ENCODE results near the gene DEAF1. TPM values are rescaled to one million over a fixed set of nuclear protein-coding genes. Genes with fewer than 3 reads are reported as not detected.
A peak's percentile ranks its signal among the peaks of the same experiment; 100 is the strongest.
"Not testable (repeated sequence)": the region's sequence is repeated elsewhere in the genome, so short reads cannot be mapped to it uniquely, and the experiment has no call there.

Gene DEAF1, protein sequence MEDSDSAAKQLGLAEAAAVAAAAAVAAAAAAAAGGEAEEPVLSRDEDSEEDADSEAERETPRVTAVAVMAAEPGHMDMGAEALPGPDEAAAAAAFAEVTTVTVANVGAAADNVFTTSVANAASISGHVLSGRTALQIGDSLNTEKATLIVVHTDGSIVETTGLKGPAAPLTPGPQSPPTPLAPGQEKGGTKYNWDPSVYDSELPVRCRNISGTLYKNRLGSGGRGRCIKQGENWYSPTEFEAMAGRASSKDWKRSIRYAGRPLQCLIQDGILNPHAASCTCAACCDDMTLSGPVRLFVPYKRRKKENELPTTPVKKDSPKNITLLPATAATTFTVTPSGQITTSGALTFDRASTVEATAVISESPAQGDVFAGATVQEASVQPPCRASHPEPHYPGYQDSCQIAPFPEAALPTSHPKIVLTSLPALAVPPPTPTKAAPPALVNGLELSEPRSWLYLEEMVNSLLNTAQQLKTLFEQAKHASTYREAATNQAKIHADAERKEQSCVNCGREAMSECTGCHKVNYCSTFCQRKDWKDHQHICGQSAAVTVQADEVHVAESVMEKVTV
- total RNA-seq = 10 to 100 TPM; 41.5 to 50.5 TPM

- Mint-ChIP-seq H3K36me3 (peaks cover 8% of the 10 kb centered on the region), H3K4me3 (peak within 1 kb of the TSS; percentile 85), H3K27ac (peak within 1 kb of the TSS; percentile 93), H3K9me3 (no peaks in the 10 kb centered on the region), H3K27me3 (no peaks in the 10 kb centered on the region), H3K4me1 (ENCODE audit: low read depth) (peaks cover 53% of the 10 kb centered on the region)
- ChIA-PET POLR2A (interaction anchor here (1.4 to 1.8 kb wide), 2 partner anchors 27 to 31 kb away, joined by 4 to 13 read pairs; no protein-coding TSS in a partner anchor), CTCF (interaction anchor here (1.2 to 4.0 kb wide), 7 partner anchors 9 to 139 kb away, joined by 4 to 44 read pairs (median 5); no protein-coding TSS in a partner anchor)
- intact Hi-C loops (cut with micrococcal nuclease) = loop anchor here (1.0 to 5.0 kb wide), 4 partner anchors 53 to 157 kb away; partner anchors contain the start of genes HRAS, LRRC56 and TALDO1
- peak; percentile 99 for DNase-seq
Observed at GRCh38 chr11:694563-695287, at the start of gene DEAF1. Gene DEAF1, minus strand, starts transcription at chr11:695222. Its CDS starts 175 bp downstream, at chr11:695047.

DNA sequence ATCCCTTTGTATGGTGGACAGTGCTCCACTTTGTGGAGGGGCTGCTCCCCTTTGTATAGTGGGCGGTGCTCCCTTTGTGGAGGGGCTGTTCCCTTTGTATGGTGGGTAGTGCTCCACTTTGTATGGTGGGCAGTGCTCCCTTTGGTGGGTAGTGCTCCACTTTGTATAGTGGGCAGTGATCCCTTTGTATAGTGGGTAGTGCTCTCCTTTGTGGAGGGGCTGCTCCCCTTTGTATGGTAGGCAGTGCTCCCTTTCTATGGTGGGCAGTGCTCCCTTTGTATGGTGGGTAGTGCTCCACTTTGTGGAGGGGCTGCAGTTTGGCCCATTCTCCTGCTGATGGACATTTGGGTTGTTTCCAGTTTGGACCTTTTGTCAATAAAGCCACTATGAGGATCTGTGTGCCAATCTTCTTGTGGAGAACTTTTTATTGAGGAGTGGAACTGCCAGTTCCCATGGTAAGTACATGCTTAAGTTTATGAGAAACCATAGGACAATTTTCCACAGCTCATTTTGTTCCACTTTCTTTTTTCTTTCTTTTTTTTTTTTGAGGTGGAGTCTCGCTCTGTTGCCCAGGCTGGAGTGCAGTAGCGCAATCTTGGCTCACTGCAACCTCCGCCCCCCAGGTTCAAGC lies 47.7 kb upstream of the DEAF1 start:
- H3K9me3 Mint-ChIP-seq = no peaks in the 10 kb centered on the region
- DNase-seq = no peak
- ChIA-PET CTCF (no interaction called here), POLR2A (no interaction called here)
- no peak overlapping the region for H3K4me3 Mint-ChIP-seq
- no peaks in the 10 kb centered on the region for H3K27me3 Mint-ChIP-seq
- H3K4me1 Mint-ChIP-seq (ENCODE audit: low read depth) = peaks cover 8% of the 10 kb centered on the region
- intact Hi-C loops (cut with micrococcal nuclease) = no loop called here
- H3K36me3 Mint-ChIP-seq = no peaks in the 10 kb centered on the region
- no peak overlapping the region for H3K27ac Mint-ChIP-seq

DNA sequence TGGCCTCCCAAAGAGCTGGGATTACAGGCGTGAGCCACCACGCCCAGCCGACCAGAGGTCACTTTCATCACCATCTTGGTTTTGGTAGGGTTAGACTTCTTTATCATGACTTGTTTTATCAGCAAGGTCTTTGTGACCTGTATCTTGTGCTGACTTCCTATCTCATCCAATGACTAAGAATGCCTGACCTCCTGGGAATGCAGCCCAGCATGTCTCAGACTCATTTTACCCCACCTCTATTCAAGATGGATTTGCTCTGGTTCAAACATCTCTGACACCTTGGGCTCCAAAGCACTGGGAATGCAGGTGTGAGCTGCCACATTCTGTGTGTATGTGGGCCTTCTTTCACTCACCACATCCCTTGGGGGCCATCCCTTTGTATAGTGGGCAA lies 47.1 kb upstream of the DEAF1 start:
- intact Hi-C loops (cut with micrococcal nuclease) = no loop called here
- no peak for DNase-seq
- CTCF ChIA-PET = no interaction called here
- Mint-ChIP-seq H3K4me1 (ENCODE audit: low read depth) (peaks cover 13% of the 10 kb centered on the region), H3K4me3 (no peak overlapping the region), H3K36me3 (no peaks in the 10 kb centered on the region), H3K9me3 (no peaks in the 10 kb centered on the region), H3K27me3 (no peaks in the 10 kb centered on the region), H3K27ac (no peak overlapping the region)
- POLR2A ChIA-PET = no interaction called here

DNA sequence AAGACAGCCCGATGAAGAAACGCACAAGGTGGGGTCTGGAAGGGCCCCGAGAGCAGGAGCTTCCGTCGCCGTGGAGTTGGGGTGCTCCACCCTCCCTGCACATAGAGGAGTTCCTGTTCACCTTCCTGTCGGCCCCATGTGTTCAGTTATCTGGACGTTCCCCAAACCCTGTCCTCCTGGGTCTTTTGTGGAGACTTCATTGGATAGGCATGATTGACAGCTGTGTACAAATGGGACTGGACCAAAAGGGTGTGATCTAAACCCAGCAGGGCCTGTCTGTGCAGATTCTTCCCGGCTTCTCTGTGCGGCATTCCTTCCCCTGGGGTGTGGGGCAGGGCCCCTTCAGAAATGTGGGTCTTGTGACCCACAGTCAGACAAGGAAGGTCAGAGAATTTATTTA lies 42.9 kb upstream of the DEAF1 start:
- intact Hi-C loops (cut with micrococcal nuclease); DNase-seq; POLR2A ChIA-PET; H3K4me3 Mint-ChIP-seq; CTCF ChIA-PET; H3K27me3 Mint-ChIP-seq; H3K36me3 Mint-ChIP-seq; H3K27ac Mint-ChIP-seq; H3K9me3 Mint-ChIP-seq: not testable (repeated sequence)
- peaks cover 16% of the 10 kb centered on the region for H3K4me1 Mint-ChIP-seq (ENCODE audit: low read depth)

GRCh38 chr11:737366-737765 lies 42.3 kb upstream of the DEAF1 start:
- Mint-ChIP-seq H3K9me3 (peaks cover 2% of the 10 kb centered on the region), H3K27me3 (no peaks in the 10 kb centered on the region), H3K36me3 (no peaks in the 10 kb centered on the region), H3K27ac (no peak overlapping the region), H3K4me1 (ENCODE audit: low read depth) (peaks cover 16% of the 10 kb centered on the region), H3K4me3 (peak overlapping the region; percentile 21)
- intact Hi-C loops (cut with micrococcal nuclease) = no loop called here
- no peak for DNase-seq
- POLR2A ChIA-PET = no interaction called here
- CTCF ChIA-PET = no interaction called here

GRCh38 chr11:734541-734940 lies 39.5 kb upstream of the DEAF1 start:
- DNase-seq; H3K27me3 Mint-ChIP-seq; CTCF ChIA-PET; POLR2A ChIA-PET; intact Hi-C loops (cut with micrococcal nuclease); H3K27ac Mint-ChIP-seq; H3K4me3 Mint-ChIP-seq; H3K36me3 Mint-ChIP-seq; H3K9me3 Mint-ChIP-seq: not testable (repeated sequence)
- H3K4me1 Mint-ChIP-seq (ENCODE audit: low read depth) = peaks cover 16% of the 10 kb centered on the region

DNA sequence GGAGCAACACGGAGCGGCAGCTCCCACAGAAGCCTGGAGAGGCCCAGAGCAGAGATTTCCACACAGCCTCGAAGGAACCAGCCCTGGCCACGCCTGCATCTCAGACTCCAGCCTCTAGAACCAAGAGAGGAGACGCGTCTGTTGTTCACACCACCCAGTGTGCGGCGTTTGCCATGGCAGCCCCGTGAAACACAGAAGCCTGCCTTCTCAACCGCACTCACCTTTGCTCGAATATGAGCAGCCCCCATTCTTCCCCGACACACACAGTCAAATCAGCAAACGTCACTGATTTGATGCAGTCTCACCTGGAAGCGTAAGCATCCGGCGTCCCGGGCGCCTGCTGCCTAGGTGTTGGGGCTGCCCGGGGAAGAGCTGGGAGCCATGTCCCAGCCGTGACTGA lies 38.0 kb upstream of the DEAF1 start:
- no peaks in the 10 kb centered on the region for H3K36me3 Mint-ChIP-seq
- intact Hi-C loops (cut with micrococcal nuclease) = no loop called here
- H3K27ac Mint-ChIP-seq = no peak overlapping the region
- H3K4me3 Mint-ChIP-seq = no peak overlapping the region
- POLR2A ChIA-PET = no interaction called here
- peaks cover 15% of the 10 kb centered on the region for H3K4me1 Mint-ChIP-seq (ENCODE audit: low read depth)
- H3K9me3 Mint-ChIP-seq = peaks cover 2% of the 10 kb centered on the region
- DNase-seq = no peak
- CTCF ChIA-PET = interaction anchor here (1.1 kb wide), 1 partner anchor 37 kb away, joined by 7 read pairs; no protein-coding TSS in a partner anchor
- no peaks in the 10 kb centered on the region for H3K27me3 Mint-ChIP-seq

DNA sequence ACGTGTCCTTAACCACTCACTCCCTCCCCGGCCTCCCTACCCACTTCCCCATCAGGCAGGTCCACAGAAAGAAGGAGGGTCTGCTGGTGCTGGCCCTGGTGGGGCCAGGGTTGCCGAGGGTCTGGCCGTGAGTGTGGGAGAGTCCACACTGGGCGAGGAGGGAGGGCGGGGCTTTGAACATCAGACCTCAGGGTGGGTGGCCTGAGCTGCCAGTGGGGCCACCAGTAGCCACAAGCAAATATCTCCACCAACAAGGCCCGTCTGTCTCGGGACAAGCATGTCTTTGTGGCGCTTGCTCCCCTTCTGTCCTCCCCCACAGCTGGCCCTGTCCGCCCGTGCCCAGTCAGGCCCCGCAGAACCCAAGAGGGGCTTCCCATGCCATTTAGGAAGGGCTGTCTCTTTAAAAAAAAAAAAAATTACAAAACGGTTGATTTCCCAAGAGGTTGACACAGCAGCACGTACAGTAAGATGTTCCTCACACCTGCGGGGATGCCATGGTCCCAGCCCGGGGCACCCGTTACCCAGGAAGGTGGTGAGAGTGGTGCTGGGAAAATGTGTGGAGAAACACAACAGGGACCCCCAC lies 34.6 kb upstream of the DEAF1 start:
- CTCF ChIA-PET = interaction anchor here (1.2 kb wide), 1 partner anchor 39 kb away, joined by 3 read pairs; no protein-coding TSS in a partner anchor
- Mint-ChIP-seq H3K27ac (no peak overlapping the region), H3K27me3 (no peaks in the 10 kb centered on the region), H3K9me3 (no peaks in the 10 kb centered on the region), H3K36me3 (no peaks in the 10 kb centered on the region), H3K4me3 (no peak overlapping the region), H3K4me1 (ENCODE audit: low read depth) (peaks cover 13% of the 10 kb centered on the region)
- POLR2A ChIA-PET = no interaction called here
- DNase-seq = no peak
- intact Hi-C loops (cut with micrococcal nuclease) = no loop called here

- intact Hi-C loops (cut with micrococcal nuclease) = no loop called here
- CTCF ChIA-PET = interaction anchor here (0.8 to 10.1 kb wide), 4 partner anchors 10 to 174 kb away, joined by 3 to 129 read pairs (median 4); no protein-coding TSS in a partner anchor
- Mint-ChIP-seq H3K4me1 (ENCODE audit: low read depth) (peaks cover 15% of the 10 kb centered on the region), H3K9me3 (no peaks in the 10 kb centered on the region), H3K36me3 (no peaks in the 10 kb centered on the region), H3K27me3 (no peaks in the 10 kb centered on the region), H3K4me3 (no peak overlapping the region), H3K27ac (no peak overlapping the region)
- DNase-seq = no peak
- POLR2A ChIA-PET = no interaction called here
Observed at GRCh38 chr11:728901-729491, 34.0 kb upstream of the DEAF1 start.

DNA sequence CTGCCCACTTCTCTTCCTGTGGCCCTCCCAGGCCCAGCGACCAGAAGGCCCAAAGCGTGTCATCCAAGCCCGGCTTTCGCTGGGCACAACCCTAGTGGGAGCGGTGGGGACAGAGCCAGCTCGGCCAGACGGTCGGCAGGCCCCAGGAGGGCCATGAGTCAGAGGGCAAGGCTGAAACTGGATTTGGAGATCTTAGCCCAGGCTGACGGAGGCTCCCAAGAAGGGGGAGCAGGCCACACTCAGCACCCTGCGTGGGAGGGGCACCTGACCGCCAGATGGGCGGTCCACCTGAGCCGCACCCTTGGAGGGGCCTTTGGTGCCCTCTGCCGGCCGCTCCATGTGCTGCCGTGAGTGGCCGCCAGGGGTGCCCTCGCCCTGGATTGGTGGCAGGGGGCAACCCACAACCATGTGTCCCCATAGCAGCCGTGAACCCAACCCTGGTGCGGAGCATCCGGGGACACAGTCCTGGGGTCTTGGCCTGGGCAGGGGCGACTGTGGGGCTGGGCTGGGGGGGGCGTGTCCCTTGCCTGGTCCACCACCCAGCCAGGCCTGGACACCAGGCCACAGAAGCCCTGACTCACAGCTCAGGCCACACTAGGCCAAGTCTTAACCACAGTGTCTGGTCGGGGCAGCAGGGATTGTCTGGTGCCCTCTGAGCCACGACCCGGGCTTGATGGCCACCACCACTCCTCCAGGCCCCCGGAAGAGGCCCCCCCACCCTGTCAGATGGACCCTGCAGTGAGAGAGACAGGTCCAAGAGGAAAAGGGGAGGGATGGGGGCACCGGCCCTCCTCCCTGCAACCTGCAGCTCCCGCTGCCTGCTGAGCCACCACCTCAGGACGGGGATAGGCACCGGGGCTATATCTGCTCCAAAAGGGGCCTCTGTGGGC lies 33.1 kb upstream of the DEAF1 start:
- H3K27ac Mint-ChIP-seq = no peak overlapping the region
- H3K36me3 Mint-ChIP-seq = no peaks in the 10 kb centered on the region

More for the DNA sequence above, 33.1 kb upstream of the DEAF1 start:
- ChIA-PET CTCF (interaction anchor here (0.6 to 10.1 kb wide), 8 partner anchors 9 to 179 kb away, joined by 3 to 129 read pairs (median 4); partner anchors contain the start of genes DEAF1 and TMEM80), POLR2A (no interaction called here)
- DNase-seq = peak; percentile 88
- no peak overlapping the region for H3K4me3 Mint-ChIP-seq
- H3K9me3 Mint-ChIP-seq = no peaks in the 10 kb centered on the region
- intact Hi-C loops (cut with micrococcal nuclease) = loop anchor here (2.0 kb wide), 1 partner anchor 19 kb away; the partner anchor contains the start of gene TALDO1
- H3K4me1 Mint-ChIP-seq (ENCODE audit: low read depth) = peaks cover 18% of the 10 kb centered on the region
- peaks cover 1% of the 10 kb centered on the region for H3K27me3 Mint-ChIP-seq
